Activated CD4-positive, alpha-beta T cell treated with anti-CD3 and anti-CD28 coated beads for 36 hours (primary cell): ENCODE data around the gene EID2. TPM values are rescaled to one million over a fixed set of nuclear protein-coding genes. Genes with fewer than 3 reads are reported as not detected.

ENCODE experiments used
- ATAC-seq: fragments of 200-7000 bp; cut with Tn5 transposase; one replicate; pipeline ENCODE4 v1.10.0; 2021; ENCODE audit warnings: mild to moderate bottlenecking, moderate library complexity
- CTCF ChIA-PET: fragments of 350-600 bp; sonication (Branson Sonifier 250); formaldehyde crosslinking; loops from one replicate; lab custom pipeline; 2021; ENCODE audit warnings: antibody characterized with exemption; lab: Charles Lee
- POLR2A ChIA-PET: fragments of 350-600 bp; sonication (Branson Sonifier 250); formaldehyde crosslinking; loops from one replicate; lab custom pipeline; 2021; ENCODE audit warnings: antibody characterized with exemption, inconsistent platforms; lab: Charles Lee
- DNase-seq: peaks from one replicate; pipeline ENCODE4 v3.0.0-alpha.2; 2020
- H3K27ac Mint-ChIP-seq: one replicate; pipeline ENCODE4 v1.8.0; 2021; ENCODE audit warnings: mixed read lengths
- H3K27me3 Mint-ChIP-seq: one replicate; pipeline ENCODE4 v1.8.0; 2021; ENCODE audit warnings: mixed read lengths
- H3K36me3 Mint-ChIP-seq: one replicate; pipeline ENCODE4 v1.8.0; 2021; ENCODE audit warnings: low read depth, mixed read lengths
- H3K4me1 Mint-ChIP-seq: one replicate; pipeline ENCODE4 v1.8.0; 2021; ENCODE audit warnings: mixed read lengths
- H3K4me3 Mint-ChIP-seq: one replicate; pipeline ENCODE4 v1.8.0; 2021; ENCODE audit warnings: mild to moderate bottlenecking, moderate library complexity, mixed read lengths
- H3K9me3 Mint-ChIP-seq: one replicate; pipeline ENCODE4 v1.8.0; 2021; ENCODE audit warnings: low read depth, mixed read lengths
- intact Hi-C, 2 experiments: fragments of 100-400 bp; cut with DNase I in 1 of 2; cut with micrococcal nuclease in 1 of 2; formaldehyde crosslinking; loops; one replicate each; pipeline versions ENCODE4 v1.14.2 to v1.15.1; 2022 to 2024; cut with DNase I, micrococcal nuclease
- total RNA-seq, 2 experiments: library from RNA; stranded (reverse); gene quantifications; one replicate each; pipeline ENCODE4 v1.2.3, GENCODE V29; 2021

EID2 gene
- total RNA-seq, 2 experiments from 2014 or later: 9.0 to 10.7 TPM

- ATAC-seq (peak; percentile 48), DNase-seq (peak; percentile 89)
- CTCF ChIA-PET: interaction anchor here (0.6 to 1.9 kb wide), 15 partner anchors 8 to 301 kb away, joined by 3 to 13 read pairs (median 4); partner anchors contain the start of genes RPS16 and SELENOV
- Mint-ChIP-seq H3K9me3 (no peaks in the 10 kb centered on the region), H3K4me1 (peaks cover 29% of the 10 kb centered on the region), H3K27me3 (peaks cover 55% of the 10 kb centered on the region), H3K36me3 (no peaks in the 10 kb centered on the region), H3K27ac (no peak overlapping the region), H3K4me3 (no peak overlapping the region)
- POLR2A ChIA-PET: interaction anchor here (1.0 to 1.3 kb wide), 2 partner anchors 55 to 67 kb away, joined by 3 to 5 read pairs; partner anchors contain the start of gene RPS16
- intact Hi-C loops: loop anchor here (1.0 to 5.0 kb wide), 4 partner anchors 23 to 63 kb away; partner anchors contain the start of genes EID2B (in 1 of the 2) and TIMM50 (in 1 of the 2)
These were observed 37.1 kb downstream of the EID2 start for GRCh38 chr19:39502640-39503417.

- peaks cover 20% of the 10 kb centered on the region for H3K4me1 Mint-ChIP-seq
- peaks cover 50% of the 10 kb centered on the region for H3K27me3 Mint-ChIP-seq
- ATAC-seq (no peak), DNase-seq (no peak)
- intact Hi-C loops: loop anchor here in 1 of 2 experiments (5.0 kb wide), 1 partner anchor 59 kb away; no protein-coding TSS in a partner anchor
- no peaks in the 10 kb centered on the region for H3K9me3 Mint-ChIP-seq
- CTCF ChIA-PET: interaction anchor here (0.5 to 0.8 kb wide), 4 partner anchors 10 to 60 kb away, joined by 3 read pairs; no protein-coding TSS in a partner anchor
- no peak overlapping the region for H3K27ac Mint-ChIP-seq
- POLR2A ChIA-PET: no interaction called here
- no peak overlapping the region for H3K4me3 Mint-ChIP-seq
- H3K36me3 Mint-ChIP-seq: no peaks in the 10 kb centered on the region
These were observed 38.6 kb downstream of the EID2 start for GRCh38 chr19:39501340-39501739.

DNA sequence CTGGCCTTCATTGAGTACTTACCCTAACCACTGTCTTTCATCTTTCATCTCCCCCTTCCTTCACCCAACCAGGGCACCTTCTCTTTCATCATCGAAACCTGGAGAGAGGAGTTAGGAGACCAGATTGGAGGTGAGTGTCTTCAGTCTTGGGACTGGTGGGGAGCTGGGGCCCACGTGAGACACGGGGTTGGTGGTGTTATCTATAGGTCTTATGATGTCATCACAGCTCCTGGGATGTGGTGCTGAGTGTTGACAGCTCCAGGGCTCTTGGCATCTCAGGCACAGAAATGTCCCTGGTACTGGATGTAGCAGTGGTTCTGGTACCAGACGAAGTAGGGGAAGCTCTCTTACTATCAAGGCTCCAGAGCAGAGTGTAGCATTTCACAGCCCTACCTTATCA lies 39.4 kb downstream of the EID2 start:
- ATAC-seq: no peak
- Mint-ChIP-seq H3K4me3 (no peak overlapping the region), H3K27ac (no peak overlapping the region), H3K36me3 (no peaks in the 10 kb centered on the region), H3K27me3 (peaks cover 50% of the 10 kb centered on the region), H3K4me1 (peaks cover 19% of the 10 kb centered on the region), H3K9me3 (no peaks in the 10 kb centered on the region)
- POLR2A ChIA-PET: interaction anchor here (0.6 kb wide), 1 partner anchor 57 kb away, joined by 4 read pairs; no protein-coding TSS in a partner anchor
- CTCF ChIA-PET: interaction anchor here (0.6 to 2.3 kb wide), 5 partner anchors 11 to 109 kb away, joined by 3 to 7 read pairs (median 3); no protein-coding TSS in a partner anchor
- intact Hi-C loops: loop anchor here in 1 of 2 experiments (5.0 kb wide), 1 partner anchor 58 kb away; no protein-coding TSS in a partner anchor
- no peak for DNase-seq

DNA sequence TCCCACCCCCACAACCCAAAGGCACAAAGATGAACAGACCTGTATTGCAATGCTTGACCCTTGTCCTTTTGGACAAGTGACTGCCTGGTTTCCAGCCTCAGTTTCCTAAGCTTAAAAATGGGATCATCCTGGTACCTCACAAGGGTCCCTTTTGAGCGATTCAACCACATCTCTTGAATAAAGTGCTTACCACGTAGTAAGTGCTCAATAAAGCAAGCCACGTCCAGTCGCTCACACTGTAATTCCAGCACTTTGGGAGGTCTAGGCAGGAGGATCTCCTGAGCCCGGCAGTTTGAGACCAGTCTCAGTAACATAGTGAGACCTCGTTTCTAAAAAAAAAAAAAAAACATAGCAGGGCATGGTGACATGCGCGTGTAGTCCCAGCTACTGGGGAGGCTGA lies 40.0 kb downstream of the EID2 start:
- H3K9me3 Mint-ChIP-seq: no peaks in the 10 kb centered on the region
- no peak overlapping the region for H3K4me3 Mint-ChIP-seq
- H3K4me1 Mint-ChIP-seq: peaks cover 19% of the 10 kb centered on the region
- CTCF ChIA-PET: interaction anchor here (0.6 to 2.3 kb wide), 4 partner anchors 26 to 108 kb away, joined by 3 to 7 read pairs (median 3); no protein-coding TSS in a partner anchor
- H3K27ac Mint-ChIP-seq: no peak overlapping the region
- intact Hi-C loops: loop anchor here in 1 of 2 experiments (5.0 kb wide), 2 partner anchors 32 to 58 kb away; partner anchors contain the start of gene EID2B
- ATAC-seq (no peak), DNase-seq (no peak)
- POLR2A ChIA-PET: no interaction called here
- no peaks in the 10 kb centered on the region for H3K36me3 Mint-ChIP-seq
- peaks cover 49% of the 10 kb centered on the region for H3K27me3 Mint-ChIP-seq

GRCh38 chr19:39498798-39499642 lies 40.9 kb downstream of the EID2 start, which contains the start of gene DLL3:
DLL3 (plus strand) TSS chr19:39498947; CDS start chr19:39498975, 28 bp downstream.
- Mint-ChIP-seq H3K36me3 (no peaks in the 10 kb centered on the region), H3K4me1 (peaks cover 19% of the 10 kb centered on the region), H3K4me3 (peak within 1 kb of the TSS; percentile 31), H3K27ac (no peak within 1 kb of the TSS), H3K27me3 (peaks cover 41% of the 10 kb centered on the region), H3K9me3 (no peaks in the 10 kb centered on the region)
- intact Hi-C loops: loop anchor here in 1 of 2 experiments (5.0 kb wide), 1 partner anchor 33 kb away; the partner anchor contains the start of gene EID2B
- CTCF ChIA-PET: interaction anchor here (0.6 to 2.3 kb wide), 3 partner anchors 25 to 59 kb away, joined by 3 to 7 read pairs (median 3); no protein-coding TSS in a partner anchor
- POLR2A ChIA-PET: interaction anchor here (0.7 kb wide), 1 partner anchor 10 kb away, joined by 3 read pairs; no protein-coding TSS in a partner anchor
- ATAC-seq: no peak
- peak; percentile 36 for DNase-seq

DNA sequence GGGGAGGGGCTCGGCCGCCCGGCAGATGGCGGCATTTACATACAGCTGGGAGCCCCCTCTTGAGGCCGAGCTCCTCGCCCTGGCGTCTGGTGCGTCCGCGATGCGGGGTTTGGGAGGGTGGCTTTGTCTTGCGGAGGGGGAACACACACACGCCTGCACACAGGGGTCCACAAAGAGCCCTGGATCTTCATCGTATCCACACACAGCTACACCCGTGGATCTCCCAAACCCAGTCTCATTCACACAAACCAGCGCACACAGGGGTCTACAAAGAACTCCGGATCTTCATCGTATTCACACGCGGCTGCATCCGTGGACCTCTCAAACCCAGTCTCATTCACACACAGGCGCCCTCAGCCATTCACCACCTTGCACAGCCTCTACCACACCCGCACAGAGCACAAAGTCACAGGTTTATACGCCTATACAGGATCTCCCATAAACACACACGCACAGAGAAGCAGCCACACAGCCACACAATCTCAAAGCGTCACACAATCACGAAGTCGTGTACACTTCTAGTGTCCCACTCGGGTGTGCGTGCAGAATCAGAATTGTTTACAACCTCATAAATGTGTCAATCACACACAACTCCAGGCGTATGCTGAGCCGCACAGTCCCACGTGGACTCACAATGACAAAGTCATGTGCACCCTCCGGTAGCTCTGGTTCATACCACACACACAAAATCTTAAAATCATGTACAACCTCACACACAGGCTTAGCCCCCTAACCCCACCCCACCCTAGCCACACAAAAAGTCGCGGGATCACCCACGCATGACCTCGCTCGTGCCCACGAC lies 41.8 kb downstream of the EID2 start:
- Mint-ChIP-seq H3K27me3 (peaks cover 33% of the 10 kb centered on the region), H3K4me1 (peaks cover 17% of the 10 kb centered on the region), H3K36me3 (no peaks in the 10 kb centered on the region), H3K27ac (no peak overlapping the region), H3K9me3 (no peaks in the 10 kb centered on the region), H3K4me3 (peak overlapping the region; percentile 31)
- intact Hi-C loops: loop anchor here in 1 of 2 experiments (5.0 kb wide), 1 partner anchor 34 kb away; the partner anchor contains the start of gene EID2B
- POLR2A ChIA-PET: interaction anchor here (0.6 to 1.1 kb wide), 3 partner anchors 11 to 63 kb away, joined by 3 to 4 read pairs (median 4); partner anchors contain the start of gene RPS16
- peak; percentile 57 for DNase-seq
- CTCF ChIA-PET: interaction anchor here (0.6 to 2.3 kb wide), 8 partner anchors 10 to 1119 kb away, joined by 3 to 7 read pairs (median 3); no protein-coding TSS in a partner anchor
- ATAC-seq: peak; percentile 45

- POLR2A ChIA-PET: interaction anchor here (0.6 to 1.1 kb wide), 2 partner anchors 21 to 62 kb away, joined by 4 read pairs; partner anchors contain the start of gene RPS16
- Mint-ChIP-seq H3K27ac (no peak overlapping the region), H3K36me3 (no peaks in the 10 kb centered on the region), H3K4me1 (peaks cover 14% of the 10 kb centered on the region), H3K27me3 (peaks cover 32% of the 10 kb centered on the region), H3K4me3 (no peak overlapping the region), H3K9me3 (no peaks in the 10 kb centered on the region)
- CTCF ChIA-PET: interaction anchor here (0.6 to 1.0 kb wide), 5 partner anchors 10 to 1119 kb away, joined by 3 to 4 read pairs (median 3); no protein-coding TSS in a partner anchor
- DNase-seq (no peak), ATAC-seq (no peak)
- intact Hi-C loops: loop anchor here in 1 of 2 experiments (5.0 kb wide), 1 partner anchor 35 kb away; the partner anchor contains the start of gene EID2B
These were observed 42.3 kb downstream of the EID2 start for GRCh38 chr19:39497701-39497995.

GRCh38 chr19:39496063-39496462 lies 43.9 kb downstream of the EID2 start:
- peaks cover 31% of the 10 kb centered on the region for H3K27me3 Mint-ChIP-seq
- CTCF ChIA-PET: interaction anchor here (0.7 to 1.0 kb wide), 4 partner anchors 19 to 175 kb away, joined by 3 to 5 read pairs (median 4); no protein-coding TSS in a partner anchor
- H3K4me3 Mint-ChIP-seq: no peak overlapping the region
- H3K9me3 Mint-ChIP-seq: no peaks in the 10 kb centered on the region
- no peak for ATAC-seq
- peaks cover 14% of the 10 kb centered on the region for H3K4me1 Mint-ChIP-seq
- H3K36me3 Mint-ChIP-seq: no peaks in the 10 kb centered on the region
- DNase-seq: no peak
- POLR2A ChIA-PET: no interaction called here
- H3K27ac Mint-ChIP-seq: no peak overlapping the region
- intact Hi-C loops: loop anchor here in 1 of 2 experiments (5.0 kb wide), 1 partner anchor 36 kb away; the partner anchor contains the start of gene EID2B

GRCh38 chr19:39494661-39495060 lies 45.3 kb downstream of the EID2 start:
- H3K4me1 Mint-ChIP-seq: peaks cover 12% of the 10 kb centered on the region
- H3K27me3 Mint-ChIP-seq: peaks cover 20% of the 10 kb centered on the region
- ATAC-seq: no peak
- no peak overlapping the region for H3K27ac Mint-ChIP-seq
- POLR2A ChIA-PET: no interaction called here
- H3K4me3 Mint-ChIP-seq: no peak overlapping the region
- intact Hi-C loops: loop anchor here in 1 of 2 experiments (5.0 kb wide), 1 partner anchor 38 kb away; the partner anchor contains the start of gene EID2B
- peaks cover 5% of the 10 kb centered on the region for H3K36me3 Mint-ChIP-seq
- no peaks in the 10 kb centered on the region for H3K9me3 Mint-ChIP-seq
- DNase-seq: no peak
- CTCF ChIA-PET: interaction anchor here (1.2 kb wide), 1 partner anchor 54 kb away, joined by 5 read pairs; no protein-coding TSS in a partner anchor
